Spleen (tissue), 11 donors: ENCODE data around the gene TAF3. TPM values are rescaled to one million over a fixed set of nuclear protein-coding genes. Genes with fewer than 3 reads are reported as not detected.

Source experiments
- DNase-seq: peaks from one replicate; pipeline ENCODE4 v3.0.0-alpha.2; 2020
- H3K27ac ChIP-seq, 8 donors: fragments of 200-600 bp; sonication (generic) in 7 of 8; 1 replicate in 4 of 8; 2 replicates in 4 of 8; pipeline versions ENCODE4 v1.5.0 to v1.8.0; 2016 to 2021; ENCODE audit warnings: inconsistent platforms in 4 of 8, mild to moderate bottlenecking in 4 of 8, moderate library complexity in 1 of 8
- H3K27me3 ChIP-seq, 7 donors: fragments of 200-600 bp; sonication (generic) in 6 of 7; replicated peaks in 1 of 7; 1 replicate in 4 of 7; 2 replicates in 3 of 7; pipeline versions ENCODE4 v1.5.0 to v1.8.0; 2016 to 2021; ENCODE audit warnings: inconsistent platforms in 3 of 7, mild to moderate bottlenecking in 1 of 7
- H3K36me3 ChIP-seq, 6 donors: fragments of 200-600 bp; sonication (generic) in 5 of 6; 1 replicate in 4 of 6; 2 replicates in 2 of 6; pipeline versions ENCODE4 v1.5.0 to v1.8.0; 2016 to 2021; ENCODE audit warnings: inconsistent platforms in 2 of 6
- H3K4me1 ChIP-seq, 6 donors: fragments of 200-600 bp; sonication (generic) in 5 of 6; 1 replicate in 3 of 6; 2 replicates in 3 of 6; pipeline versions ENCODE4 v1.5.0 to v1.8.0; 2016 to 2021; ENCODE audit warnings: inconsistent platforms in 3 of 6
- H3K4me3 ChIP-seq, 8 donors: fragments of 200-600 bp; sonication (generic) in 7 of 8; 1 replicate in 4 of 8; 2 replicates in 4 of 8; pipeline versions ENCODE4 v1.5.0 to v1.8.0; 2016 to 2021; ENCODE audit warnings: inconsistent platforms in 4 of 8, mild to moderate bottlenecking in 4 of 8, moderate library complexity in 2 of 8
- H3K9me3 ChIP-seq, 8 donors: fragments of 200-600 bp; sonication (generic) in 7 of 8; 1 replicate in 4 of 8; 2 replicates in 4 of 8; pipeline versions ENCODE4 v1.5.0 to v1.8.0; 2016 to 2021; ENCODE audit warnings: inconsistent platforms in 4 of 8
- POLR2A ChIP-seq, 3 donors: fragments of 450-650 bp; IDR thresholded peaks; one replicate each; pipeline ENCODE4 v1.5.1; 2017; ENCODE audit warnings: antibody characterized with exemption in 3 of 3, mild to moderate bottlenecking in 1 of 3
- POLR2AphosphoS5 ChIP-seq, 3 donors: sonication (generic); formaldehyde crosslinking; IDR thresholded peaks; one replicate each; pipeline ENCODE4 v1.5.1; 2017; ENCODE audit warnings: antibody characterized with exemption in 3 of 3
- WGBS, 5 donors: extraction: QIAGEN DNeasy Blood & Tissue Kit in 3 of 5; methylation state at CpG; one replicate each; pipeline versions ENCODE4 v1.1.5 to v1.1.7; 2013 to 2018; 5-methylcytosine and 5-hydroxymethylcytosine counted together
- intact Hi-C: fragments of 100-400 bp; cut with DNase I; formaldehyde crosslinking; loops from one replicate; pipeline ENCODE4 v1.15.0; 2023; ENCODE audit warnings: low total_unique reads
- polyA plus RNA-seq, 3 donors: library from polyadenylated mRNA; stranded (reverse); fragments of 200-250 nt; gene quantifications; one replicate each; pipeline ENCODE4 v1.2.1, GENCODE V29; 2013
- total RNA-seq, 7 donors: library from RNA; depleted of rRNA in 3 of 7; stranded (reverse); fragments of >200 nt in 3 of 7; fragmentation: NEBNext Ultra II Directional in 4 of 7; extraction: Animal tissue kit (Norgen Biotek cat#: 25700) in 4 of 7; gene quantifications; one replicate each; pipeline versions ENCODE4 v1.1.0 to v1.2.1, GENCODE V29; 2016 to 2021
- TF ChIP-seq, protein P1 (sequence below), 11 experiments: fragments of 200-600 bp in 7 of 11; fragments of 450-650 bp in 4 of 11; sonication (generic) in 4 of 11; IDR thresholded peaks in 8 of 11; conservative IDR thresholded peaks in 3 of 11; 1 replicate in 7 of 11; 2 replicates in 4 of 11; pipeline versions ENCODE4 v1.4.0 to v1.8.0; 2016 to 2021; ENCODE audit warnings: antibody characterized with exemption in 11 of 11, inconsistent platforms in 4 of 11, mild to moderate bottlenecking in 1 of 11
- donor health status: healthy with polysubstance abuse.
- donor health status: DM: no; HTN: no; CAD: no; lungs with moderate emphysema.
- donor health status: DM: no; HTN: no; CAD: no.
- donor health status: Bipolar disorder and iron deficiency.
- donor health status: healthy.
- donor health status: DM: no; HTN: no; CAD: no.
- donor health status: DM: yes; HTN: yes; CAD: no.

The TAF3 gene
- total and polyA plus RNA-seq, 10 donors, result 2.7 to 13.0 (median 9.8) TPM

GRCh38 chr10:7971949-7972348 is 153.6 kb downstream of the TAF3 start:
- DNase-seq, result no peak
- Histone ChIP-seq H3K27ac (no peak overlapping the region), H3K4me3 (no peak overlapping the region), H3K9me3 (no peaks in the 10 kb centered on the region), H3K4me1 (peaks cover 0 to 10% (median 0%) of the 10 kb centered on the region in 6 donors), H3K27me3 (no peaks in the 10 kb centered on the region), H3K36me3 (peaks cover 0 to 17% (median 0%) of the 10 kb centered on the region in 6 donors)
- TF ChIP-seq POLR2AphosphoS5 (IDR thresholded peaks at IDR 0.05), result no peak
- 90 to 93% (median 91%) methylated on average over 3 of the region's 3 CpGs for WGBS, 5 donors
- intact Hi-C loops, result no loop called here

DNA sequence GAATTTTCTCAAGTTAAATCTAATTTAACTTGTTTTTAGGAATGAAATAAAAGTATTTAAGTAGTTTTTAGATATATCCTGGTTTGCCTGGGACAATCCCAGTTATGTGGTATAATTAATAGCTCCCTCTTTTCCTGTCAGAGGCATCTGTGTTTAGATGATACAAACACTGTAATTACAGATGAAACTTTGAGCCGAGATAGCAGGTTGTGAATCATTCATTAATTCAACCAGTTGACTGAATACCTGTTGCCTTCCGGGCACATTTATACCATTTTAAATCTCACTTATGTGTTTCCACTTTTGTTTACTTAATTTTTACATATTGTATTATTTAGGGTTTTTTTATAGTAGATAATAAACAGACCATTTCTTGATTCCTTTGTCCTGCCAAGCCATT is 154.1 kb downstream of the TAF3 start:
- Histone ChIP-seq H3K27ac (no peak overlapping the region), H3K4me1 (peaks cover 0 to 10% (median 0%) of the 10 kb centered on the region in 6 donors), H3K27me3 (no peaks in the 10 kb centered on the region), H3K9me3 (no peaks in the 10 kb centered on the region), H3K4me3 (no peak overlapping the region), H3K36me3 (peaks cover 0 to 17% (median 2%) of the 10 kb centered on the region in 6 donors)
- 92 to 98% (median 94%) methylated on average over 2 of the region's 2 CpGs for WGBS, 5 donors
- intact Hi-C loops, result no loop called here
- TF ChIP-seq POLR2AphosphoS5 (IDR thresholded peaks at IDR 0.05) (no peak), POLR2A (IDR thresholded peaks at IDR 0.05) (no peak)
- TF ChIP-seq, protein P1, sequence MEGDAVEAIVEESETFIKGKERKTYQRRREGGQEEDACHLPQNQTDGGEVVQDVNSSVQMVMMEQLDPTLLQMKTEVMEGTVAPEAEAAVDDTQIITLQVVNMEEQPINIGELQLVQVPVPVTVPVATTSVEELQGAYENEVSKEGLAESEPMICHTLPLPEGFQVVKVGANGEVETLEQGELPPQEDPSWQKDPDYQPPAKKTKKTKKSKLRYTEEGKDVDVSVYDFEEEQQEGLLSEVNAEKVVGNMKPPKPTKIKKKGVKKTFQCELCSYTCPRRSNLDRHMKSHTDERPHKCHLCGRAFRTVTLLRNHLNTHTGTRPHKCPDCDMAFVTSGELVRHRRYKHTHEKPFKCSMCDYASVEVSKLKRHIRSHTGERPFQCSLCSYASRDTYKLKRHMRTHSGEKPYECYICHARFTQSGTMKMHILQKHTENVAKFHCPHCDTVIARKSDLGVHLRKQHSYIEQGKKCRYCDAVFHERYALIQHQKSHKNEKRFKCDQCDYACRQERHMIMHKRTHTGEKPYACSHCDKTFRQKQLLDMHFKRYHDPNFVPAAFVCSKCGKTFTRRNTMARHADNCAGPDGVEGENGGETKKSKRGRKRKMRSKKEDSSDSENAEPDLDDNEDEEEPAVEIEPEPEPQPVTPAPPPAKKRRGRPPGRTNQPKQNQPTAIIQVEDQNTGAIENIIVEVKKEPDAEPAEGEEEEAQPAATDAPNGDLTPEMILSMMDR (IDR thresholded peaks at IDR 0.05 in 8 of 11, conservative IDR thresholded peaks at IDR 0.05 in 3 of 11), result no peak
- DNase-seq, result no peak

GRCh38 chr10:7980196-7980595 is 161.9 kb downstream of the TAF3 start:
- TF ChIP-seq POLR2A (IDR thresholded peaks at IDR 0.05) (no peak), POLR2AphosphoS5 (IDR thresholded peaks at IDR 0.05) (no peak)
- TF ChIP-seq, protein P1 (IDR thresholded peaks at IDR 0.05 in 8 of 11, conservative IDR thresholded peaks at IDR 0.05 in 3 of 11), result no peak
- peaks cover 0 to 48% (median 11%) of the 10 kb centered on the region in 6 donors for H3K36me3 ChIP-seq
- H3K4me1 ChIP-seq, result no peaks in the 10 kb centered on the region
- 90 to 100% (median 95%) methylated on average over 1 of the region's 1 CpG for WGBS, 5 donors
- H3K27ac ChIP-seq, result no peak overlapping the region
- H3K4me3 ChIP-seq, result no peak overlapping the region
- intact Hi-C loops, result no loop called here
- H3K9me3 ChIP-seq, result no peaks in the 10 kb centered on the region
- no peaks in the 10 kb centered on the region for H3K27me3 ChIP-seq
- DNase-seq, result no peak

- 91 to 97% (median 93%) methylated on average over 5 of the region's 5 CpGs for WGBS, 5 donors
- no peaks in the 10 kb centered on the region for H3K27me3 ChIP-seq
- H3K36me3 ChIP-seq, result peaks cover 0 to 49% (median 8%) of the 10 kb centered on the region in 6 donors
- intact Hi-C loops, result no loop called here
- H3K4me1 ChIP-seq, result no peaks in the 10 kb centered on the region
- no peaks in the 10 kb centered on the region for H3K9me3 ChIP-seq
- H3K4me3 ChIP-seq, result no peak overlapping the region
- TF ChIP-seq, protein P1 (IDR thresholded peaks at IDR 0.05 in 8 of 11, conservative IDR thresholded peaks at IDR 0.05 in 3 of 11), result no peak
- TF ChIP-seq POLR2AphosphoS5 (IDR thresholded peaks at IDR 0.05) (no peak), POLR2A (IDR thresholded peaks at IDR 0.05) (no peak)
- no peak for DNase-seq
- no peak overlapping the region for H3K27ac ChIP-seq
Observed at GRCh38 chr10:7982727-7983126, 164.4 kb downstream of the TAF3 start.

GRCh38 chr10:7984325-7984724 is 166.0 kb downstream of the TAF3 start:
- Histone ChIP-seq H3K4me3 (no peak overlapping the region), H3K27me3 (no peaks in the 10 kb centered on the region), H3K27ac (no peak overlapping the region), H3K36me3 (peaks cover 0 to 38% (median 0%) of the 10 kb centered on the region in 6 donors), H3K4me1 (no peaks in the 10 kb centered on the region), H3K9me3 (no peaks in the 10 kb centered on the region)
- no peak for DNase-seq
- intact Hi-C loops, result no loop called here
- TF ChIP-seq, protein P1 (IDR thresholded peaks at IDR 0.05 in 8 of 11, conservative IDR thresholded peaks at IDR 0.05 in 3 of 11), result no peak
- no peak for TF ChIP-seq POLR2AphosphoS5 (IDR thresholded peaks at IDR 0.05)
- no peak for TF ChIP-seq POLR2A (IDR thresholded peaks at IDR 0.05)
- WGBS, 5 donors, result 91 to 97% (median 96%) methylated on average over 3 of the region's 3 CpGs
